ENCODE measurements around the gene NRAP. TPM values are rescaled to one million over a fixed set of nuclear protein-coding genes. Genes with fewer than 3 reads are reported as not detected.

Gene NRAP
- total and polyA plus RNA-seq, 2 donors (not counting 3 experiments of a cell fraction or from before 2014, with no cell fraction given): not detected

- no peaks in the 10 kb centered on the region for H3K9me1 ChIP-seq (replicated peaks; ENCODE audit: control insufficient read depth, extremely low read depth, insufficient read depth, low read length)
- DNase-seq (ENCODE audit: low read depth, low spot score) (no peak), FAIRE-seq (no peak)
- peaks cover 6 to 8% of the 10 kb centered on the region in 2 experiments for H3K36me3 ChIP-seq (ENCODE audit: control insufficient read depth in 2 of 2, extremely low read depth in 1 of 2, insufficient read depth in 2 of 2, low read length in 2 of 2)
- H3K79me2 ChIP-seq (ENCODE audit: control insufficient read depth, insufficient read depth, low read length): peaks cover 56% of the 10 kb centered on the region
- no TSS peak for BruUV-seq (replicated peaks)
- no peak overlapping the region for H3K4me2 ChIP-seq (ENCODE audit: insufficient read depth, low read length)
- H3K9ac ChIP-seq (replicated peaks; ENCODE audit: extremely low read depth, insufficient read depth, low read length): no peak overlapping the region
- CTCF ChIA-PET: interaction anchor here (1.3 to 2.4 kb wide), 2 partner anchors 12 to 13 kb away, joined by 3 to 8 read pairs; no protein-coding TSS in a partner anchor
- H3K27ac ChIP-seq (ENCODE audit: insufficient read depth, low read depth, low read length): no peak overlapping the region
- dilution Hi-C loops (cut with MboI; ENCODE audit: extremely low pct_ligation_motif_present, low sequenced_read_pairs): no loop called here
- intact Hi-C loops (cut with micrococcal nuclease): no loop called here
- no peaks in the 10 kb centered on the region for H3K4me1 ChIP-seq (ENCODE audit: control insufficient read depth, extremely low read depth, insufficient read depth, low read length)
- H3K4me3 ChIP-seq (replicated peaks in 1 of 3; ENCODE audit: insufficient read depth in 1 of 3, low read depth in 1 of 3, low read length in 3 of 3): no peak overlapping the region
- no peaks in the 10 kb centered on the region for H3K27me3 ChIP-seq (ENCODE audit: control insufficient read depth in 2 of 2, insufficient read depth in 2 of 2, low read length in 2 of 2)
- H4K20me1 ChIP-seq (replicated peaks; ENCODE audit: control insufficient read depth, extremely low read depth, insufficient read depth, low read length): peaks cover 4% of the 10 kb centered on the region
- no peak overlapping the region for H2AFZ ChIP-seq (ENCODE audit: low read depth, low read length)
- no peak for TF ChIP-seq MAX (IDR thresholded peaks at IDR 0.05; ENCODE audit: insufficient read depth, insufficient read length)
- TF ChIP-seq GATA2 (IDR thresholded peaks at IDR 0.05; ENCODE audit: insufficient read depth, insufficient read length, low read depth, low read length): no peak
- no peak for TF ChIP-seq FOS (IDR thresholded peaks at IDR 0.05; ENCODE audit: borderline replicate concordance, insufficient read depth, low read length)
- no peak for TF ChIP-seq POLR2A (IDR thresholded peaks at IDR 0.05; ENCODE audit: low read depth, low read length)
- TF ChIP-seq EZH2 (IDR thresholded peaks at IDR 0.05; ENCODE audit: borderline replicate concordance, low read depth, low read length, severe bottlenecking): no peak
- TF ChIP-seq POLR2AphosphoS5 (IDR thresholded peaks at IDR 0.05; ENCODE audit: insufficient read depth, low read depth, low read length): no peak
- TF ChIP-seq CTCF (IDR thresholded peaks at IDR 0.05; ENCODE audit: extremely low read depth in 1 of 2, insufficient read depth in 1 of 2, low read depth in 1 of 2, low read length in 2 of 2): no peak
- POLR2A ChIA-PET: no interaction called here
- no peaks in the 10 kb centered on the region for H3K9me3 ChIP-seq (replicated peaks; ENCODE audit: control insufficient read depth, insufficient read depth, low read length)
Measured at GRCh38 chr10:113692271-113692670, 28.4 kb upstream of the NRAP start.

All from endothelial cell of umbilical vein (primary cell).